K562 (cell line): ENCODE measurements around the gene DMD. TPM values are rescaled to one million over a fixed set of nuclear protein-coding genes. Genes with fewer than 3 reads are reported as not detected.

ENCODE experiments used
- ATAC-seq: fragments of 200-7000 bp; cut with Tn5 transposase; 3 replicates; pipeline ENCODE4 v1.9.1; 2020; ENCODE audit warnings: moderate library complexity
- BruUV-seq: library from RNA; stranded (reverse); fragments of 400-500 nt; replicated peaks from 2 replicates; lab custom pipeline; 2021; lab: Mats Ljungman, UMichigan
- CTCF ChIA-PET: fragments of 300-600 bp; formaldehyde crosslinking; extraction: SDS; loops from one replicate; lab custom pipeline; 2021; ENCODE audit warnings: low intra/inter-chr PET ratio; lab: Yijun Ruan, JAX
- POLR2A ChIA-PET: fragments of 300-600, 350-650 bp; sonication (Branson Sonifier 250); formaldehyde crosslinking; extraction: SDS; loops from one replicate; lab custom pipeline; 2021; ENCODE audit warnings: antibody characterized with exemption, inconsistent platforms; lab: Yijun Ruan, JAX
- DNase-seq, 4 experiments: peaks; one replicate each; pipeline versions ENCODE4 v3.0.0 to v3.0.0-alpha.2; 2011 to 2018; ENCODE audit warnings: low spot score in 3 of 4, mixed read lengths in 3 of 4; ENCODE audit errors: extremely low read depth in 1 of 4
- FAIRE-seq: peaks from 2 replicates; lab custom pipeline; 2011; peaks lifted over from hg19 to GRCh38; lab: Jason Lieb, UNC
- H2AFZ ChIP-seq: 2 replicates; pipeline ENCODE4 v1.6.0; 2011; ENCODE audit warnings: low read depth, low read length, control low read depth, inconsistent platforms
- H3K27ac ChIP-seq: fragments of 200-600 bp; 3 replicates; pipeline ENCODE4 v1.8.0; 2011; ENCODE audit warnings: low read depth, mild to moderate bottlenecking, control low read depth, inconsistent platforms, low read length, moderate library complexity, mixed read lengths; ENCODE audit errors: extremely low read depth
- H3K27me3 ChIP-seq, 2 experiments: fragments of 300-600 bp in 1 of 2; 2 replicates in 1 of 2; 3 replicates in 1 of 2; pipeline versions ENCODE4 v1.6.0 to v1.8.0; 2011; ENCODE audit warnings: inconsistent platforms in 2 of 2, low read length in 2 of 2, mild to moderate bottlenecking in 1 of 2, mixed read lengths in 1 of 2, moderate library complexity in 1 of 2; ENCODE audit not compliant: control insufficient read depth in 2 of 2, insufficient read depth in 2 of 2
- H3K36me3 ChIP-seq: fragments of 300-600 bp; 3 replicates; pipeline ENCODE4 v1.8.0; 2011; ENCODE audit warnings: mild to moderate bottlenecking, low read length, inconsistent platforms; ENCODE audit not compliant: control insufficient read depth, insufficient read depth
- H3K4me1 ChIP-seq, 2 experiments: fragments of 200-600 bp in 1 of 2; replicated peaks in 1 of 2; 2 replicates in 1 of 2; 3 replicates in 1 of 2; pipeline versions ENCODE4 v1.5.1 to v1.8.0; 2011; ENCODE audit warnings: inconsistent platforms in 2 of 2, low read length in 2 of 2, mild to moderate bottlenecking in 1 of 2, mixed read lengths in 1 of 2, moderate library complexity in 1 of 2; ENCODE audit not compliant: control insufficient read depth in 2 of 2, insufficient read depth in 2 of 2
- H3K4me2 ChIP-seq: 2 replicates; pipeline ENCODE4 v1.6.1; 2011; ENCODE audit warnings: low read length, control low read depth, inconsistent platforms, mixed read lengths; ENCODE audit not compliant: insufficient read depth
- H3K4me3 ChIP-seq: fragments of 200-600 bp; sonication (generic), shearing (Covaris generic); 2 replicates; pipeline ENCODE4 v1.5.1; 2016; ENCODE audit warnings: control low read depth, inconsistent platforms
- H3K79me2 ChIP-seq: fragments of 200-600 bp; 3 replicates; pipeline ENCODE4 v1.8.0; 2011; ENCODE audit warnings: low read length, inconsistent platforms; ENCODE audit not compliant: control insufficient read depth, insufficient read depth
- H3K9ac ChIP-seq, 2 experiments: 2 replicates each; pipeline versions ENCODE4 v1.6.0 to v1.6.1; 2011; ENCODE audit warnings: low read depth in 2 of 2, low read length in 2 of 2, control low read depth in 1 of 2, inconsistent platforms in 1 of 2, mild to moderate bottlenecking in 1 of 2, mixed read lengths in 1 of 2; ENCODE audit not compliant: insufficient read depth in 1 of 2
- H3K9me1 ChIP-seq: one replicate; pipeline ENCODE4 v1.6.0; 2011; ENCODE audit warnings: inconsistent platforms, mild to moderate bottlenecking, low read length, moderate library complexity; ENCODE audit not compliant: control insufficient read depth, insufficient read depth
- H3K9me3 ChIP-seq: replicated peaks from 2 replicates; pipeline ENCODE4 v1.5.1; 2011; ENCODE audit warnings: low read depth, low read length, inconsistent platforms; ENCODE audit not compliant: control insufficient read depth, insufficient read depth
- H4K20me1 ChIP-seq: replicated peaks from 2 replicates; pipeline ENCODE4 v1.6.1; 2011; ENCODE audit warnings: low read length, inconsistent platforms, mixed read lengths; ENCODE audit not compliant: control insufficient read depth, insufficient read depth
- HNRNPK ChIP-seq: fragments of 200-400 bp; formaldehyde crosslinking; IDR thresholded peaks from one replicate; pipeline ENCODE4 v1.6.1; 2018; ENCODE audit warnings: mild to moderate bottlenecking, low read depth, low read length; ENCODE audit not compliant: poor library complexity, severe bottlenecking
- LEF1 ChIP-seq: fragments of 450-650 bp; IDR thresholded peaks from 2 replicates; pipeline ENCODE4 v1.6.1; 2016; ENCODE audit warnings: mild to moderate bottlenecking
- YY1 ChIP-seq, 3 experiments: IDR thresholded peaks; 2 replicates each; pipeline ENCODE4 v1.6.1; 2011; ENCODE audit warnings: low read length in 2 of 3, mild to moderate bottlenecking in 2 of 3, moderate library complexity in 2 of 3, borderline replicate concordance in 1 of 3, control low read depth in 1 of 3, low read depth in 1 of 3; ENCODE audit not compliant: insufficient read depth in 3 of 3, insufficient replicate concordance in 2 of 3, control insufficient read depth in 1 of 3, insufficient read length in 1 of 3; ENCODE audit errors: extremely low read depth in 1 of 3
- ZBTB7A ChIP-seq: IDR thresholded peaks from 2 replicates; pipeline ENCODE4 v1.6.1; 2011; ENCODE audit warnings: low read depth, mild to moderate bottlenecking, low read length, moderate library complexity, borderline replicate concordance; ENCODE audit not compliant: control insufficient read depth
- ZNF134 ChIP-seq: fragments of 250-450 bp; sonication (Bioruptor Pico); conservative IDR thresholded peaks from 2 replicates; pipeline ENCODE4 v1.4.0; 2020
- ZNF274 ChIP-seq: IDR thresholded peaks from 2 replicates; pipeline ENCODE4 v1.6.1; 2011; ENCODE audit warnings: low read depth, mild to moderate bottlenecking, low read length, moderate library complexity, borderline replicate concordance
- WGBS: fragments of 100-300 bp; shearing (Covaris generic); methylation state at CpG from one replicate; pipeline ENCODE4 v1.1.6; 2016; ENCODE audit warnings: low coverage, mixed read lengths; ENCODE audit not compliant: insufficient coverage; ENCODE audit errors: missing lambda C conversion rate; 5-methylcytosine and 5-hydroxymethylcytosine counted together
- in situ Hi-C: fragments of 300-500 bp; cut with MboI; formaldehyde crosslinking; loops from 4 replicates; pipeline ENCODE4 v1.15.0; 2018; ENCODE audit warnings: inconsistent platforms, mixed read lengths
- intact Hi-C: fragments of 100-400 bp; cut with micrococcal nuclease; formaldehyde crosslinking; loops from 2 replicates; pipeline ENCODE4 v1.14.2; 2022
- polyA plus RNA-seq, 8 experiments: library from polyadenylated mRNA; depleted of rRNA in 4 of 8; stranded (reverse) in 5 of 8; unstranded in 3 of 8; fragments of >200 nt; fragmentation: Nextera tagmentation in 2 of 8; fragmentation: Illumina TruSeq in 1 of 8; extraction: Ambion mirVana in 2 of 8; extraction: Trizol in 1 of 8; gene quantifications; 2 replicates each; pipeline versions ENCODE4 v1.2.1 to v1.2.3, GENCODE V29; 2011 to 2014; ENCODE audit warnings: inconsistent platforms in 1 of 8, missing spikeins in 1 of 8
- total RNA-seq, 7 experiments: library from RNA; depleted of rRNA in 6 of 7; stranded (reverse); fragments of >200 nt in 6 of 7; fragmentation: Illumina TruSeq in 2 of 7; extraction: Trizol in 2 of 7; gene quantifications; 2 replicates each; pipeline versions ENCODE4 v1.2.1 to v1.2.3, GENCODE V29; 2011 to 2021; ENCODE audit warnings: low replicate concordance in 1 of 7
- TF ChIP-seq, protein P1 (sequence below): fragments of 250-450 bp; sonication (Bioruptor Pico); IDR thresholded peaks from 2 replicates; pipeline ENCODE4 v1.5.0; 2021
- TF ChIP-seq, protein P2 (sequence below): fragments of 250-450 bp; sonication (Bioruptor Pico); IDR thresholded peaks from 2 replicates; pipeline ENCODE4 v1.5.0; 2021; ENCODE audit warnings: mild to moderate bottlenecking, moderate library complexity
- TF ChIP-seq, protein P3 (sequence below): sonication (generic); formaldehyde crosslinking; IDR thresholded peaks from 2 replicates; pipeline ENCODE4 v1.8.0; 2022; ENCODE audit warnings: mild to moderate bottlenecking, missing genetic modification reagents
- TF ChIP-seq, protein P4 (sequence below): fragments of 250-450 bp; sonication (Bioruptor Pico); IDR thresholded peaks from 2 replicates; pipeline ENCODE4 v1.8.0; 2022; ENCODE audit warnings: inconsistent platforms, mild to moderate bottlenecking, moderate library complexity, borderline replicate concordance

DMD gene
- total and polyA plus RNA-seq, 9 of the 15 experiments (the other 6 are each of a cell fraction or from before 2014, with no cell fraction given) = 3.8 to 20.4 (median 11.4) TPM

DNA sequence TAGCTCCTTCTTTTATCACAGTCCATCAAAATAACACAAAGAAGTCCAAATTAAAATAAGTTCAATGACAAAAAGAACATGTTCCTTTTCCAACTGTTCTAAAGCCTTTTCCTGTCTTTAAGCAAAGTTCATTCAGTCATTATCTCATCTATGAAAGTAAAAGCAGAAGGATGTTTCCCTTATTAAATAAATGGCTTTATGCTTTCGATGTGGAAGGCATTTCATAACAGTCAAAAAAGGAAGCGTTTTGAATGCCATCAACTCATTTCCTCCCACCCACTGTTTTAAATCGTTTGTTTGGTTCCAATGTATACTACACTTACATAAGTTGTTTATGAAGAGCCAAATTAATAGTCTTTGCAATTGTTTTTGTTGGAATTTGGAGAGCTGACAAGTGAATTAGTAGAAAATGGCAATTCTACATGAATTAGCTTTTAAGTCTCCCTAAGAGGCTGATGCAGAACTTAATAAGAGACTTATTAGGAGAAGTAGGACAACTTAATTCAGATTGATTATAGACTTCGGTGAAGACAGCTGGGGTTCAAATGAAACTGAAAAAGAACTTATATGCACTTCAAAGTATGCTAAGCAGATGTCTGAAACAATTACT, 1746.9 kb downstream of the DMD start:
- H3K9ac ChIP-seq = no peak overlapping the region
- 30% methylated on average over 4 of the region's 4 CpGs for WGBS
- H3K4me3 ChIP-seq = no peak overlapping the region
- ChIA-PET CTCF (no interaction called here), POLR2A (no interaction called here)
- no peaks in the 10 kb centered on the region for H3K27me3 ChIP-seq
- H3K27ac ChIP-seq = no peak overlapping the region
- no peaks in the 10 kb centered on the region for H3K4me1 ChIP-seq
- no peaks in the 10 kb centered on the region for H3K79me2 ChIP-seq
- H3K4me2 ChIP-seq = no peak overlapping the region
- in situ Hi-C loops = no loop called here
- intact Hi-C loops = no loop called here
- no peaks in the 10 kb centered on the region for H3K36me3 ChIP-seq
- no peak for ATAC-seq
- no peak for TF ChIP-seq ZBTB7A
- no peak for TF ChIP-seq YY1 (IDR thresholded peaks at IDR 0.05; ENCODE audit: borderline replicate concordance in 1 of 3, control insufficient read depth in 1 of 3, extremely low read depth in 1 of 3, insufficient read depth in 3 of 3, insufficient read length in 1 of 3, insufficient replicate concordance in 2 of 3, low read depth in 1 of 3, low read length in 2 of 3)
- TF ChIP-seq, protein P1, sequence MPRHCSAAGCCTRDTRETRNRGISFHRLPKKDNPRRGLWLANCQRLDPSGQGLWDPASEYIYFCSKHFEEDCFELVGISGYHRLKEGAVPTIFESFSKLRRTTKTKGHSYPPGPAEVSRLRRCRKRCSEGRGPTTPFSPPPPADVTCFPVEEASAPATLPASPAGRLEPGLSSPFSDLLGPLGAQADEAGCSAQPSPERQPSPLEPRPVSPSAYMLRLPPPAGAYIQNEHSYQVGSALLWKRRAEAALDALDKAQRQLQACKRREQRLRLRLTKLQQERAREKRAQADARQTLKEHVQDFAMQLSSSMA = no peak
- TF ChIP-seq, protein P2, sequence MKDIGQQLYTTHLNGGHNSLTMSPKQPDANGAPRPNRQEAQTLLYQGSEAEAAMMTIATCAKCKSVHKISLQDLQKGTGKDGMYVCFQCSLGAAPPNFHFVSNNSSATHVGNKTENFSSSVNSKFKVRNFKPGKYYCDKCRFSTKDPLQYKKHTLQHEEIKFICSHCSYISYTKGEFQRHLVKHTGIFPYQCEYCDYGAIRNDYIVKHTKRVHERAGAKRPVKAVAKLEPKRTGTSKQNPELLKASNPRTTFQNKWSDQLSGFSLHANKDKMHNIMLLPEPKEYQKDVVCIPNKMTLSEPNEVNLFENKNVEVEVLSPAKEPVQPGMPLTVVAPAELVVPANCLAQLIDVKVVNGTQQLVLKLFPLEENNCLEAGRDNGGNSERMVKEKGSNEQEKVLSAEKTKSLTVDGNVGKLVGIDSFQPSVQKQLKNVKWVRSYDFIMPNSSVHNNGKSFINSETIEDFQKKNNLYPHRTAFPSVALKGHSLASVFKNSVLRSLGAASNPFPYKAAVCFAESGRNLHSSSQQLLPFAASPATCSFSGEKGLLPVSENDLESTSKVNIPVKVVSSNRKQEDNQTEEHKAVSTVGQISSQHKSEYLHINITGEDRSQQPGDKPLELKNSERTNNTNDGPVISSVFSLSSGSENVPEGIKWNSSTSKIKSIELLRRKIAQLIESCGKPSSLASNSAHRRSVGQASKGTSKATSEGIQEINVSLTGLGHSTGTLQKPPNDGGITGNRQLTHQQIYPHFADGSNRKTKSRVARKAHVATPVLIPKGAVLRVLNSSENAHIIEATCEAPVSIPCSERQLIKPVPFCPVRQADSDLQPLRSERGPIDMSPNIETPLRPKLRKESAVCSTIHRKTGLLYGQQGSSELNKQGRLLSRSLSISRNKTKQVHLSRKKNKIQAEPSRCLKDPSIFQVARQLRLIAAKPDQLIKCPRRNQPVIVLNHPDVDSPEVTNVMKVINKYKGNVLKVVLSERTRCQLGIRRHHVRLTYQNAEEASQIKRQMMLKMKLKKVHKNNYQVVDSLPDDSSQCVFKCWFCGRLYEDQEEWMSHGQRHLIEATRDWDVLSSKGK (CRISPR knock-in tag) = no peak
- no peak for TF ChIP-seq LEF1
- TF ChIP-seq HNRNPK = no peak
- no peak for TF ChIP-seq ZNF274
- TF ChIP-seq, protein P3, sequence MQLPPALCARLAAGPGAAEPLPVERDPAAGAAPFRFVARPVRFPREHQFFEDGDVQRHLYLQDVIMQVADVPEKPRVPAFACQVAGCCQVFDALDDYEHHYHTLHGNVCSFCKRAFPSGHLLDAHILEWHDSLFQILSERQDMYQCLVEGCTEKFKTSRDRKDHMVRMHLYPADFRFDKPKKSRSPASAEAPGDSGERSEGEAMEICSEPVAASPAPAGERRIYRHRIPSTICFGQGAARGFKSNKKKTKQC = no peak
- no peak for TF ChIP-seq ZNF134 (CRISPR knock-in tag)
- TF ChIP-seq, protein P4, sequence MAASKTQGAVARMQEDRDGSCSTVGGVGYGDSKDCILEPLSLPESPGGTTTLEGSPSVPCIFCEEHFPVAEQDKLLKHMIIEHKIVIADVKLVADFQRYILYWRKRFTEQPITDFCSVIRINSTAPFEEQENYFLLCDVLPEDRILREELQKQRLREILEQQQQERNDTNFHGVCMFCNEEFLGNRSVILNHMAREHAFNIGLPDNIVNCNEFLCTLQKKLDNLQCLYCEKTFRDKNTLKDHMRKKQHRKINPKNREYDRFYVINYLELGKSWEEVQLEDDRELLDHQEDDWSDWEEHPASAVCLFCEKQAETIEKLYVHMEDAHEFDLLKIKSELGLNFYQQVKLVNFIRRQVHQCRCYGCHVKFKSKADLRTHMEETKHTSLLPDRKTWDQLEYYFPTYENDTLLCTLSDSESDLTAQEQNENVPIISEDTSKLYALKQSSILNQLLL = no peak
- FAIRE-seq = no peak
- H2AFZ ChIP-seq = no peak overlapping the region
- no peaks in the 10 kb centered on the region for H3K9me3 ChIP-seq
- no peaks in the 10 kb centered on the region for H4K20me1 ChIP-seq
- no peak for DNase-seq
- no peaks in the 10 kb centered on the region for H3K9me1 ChIP-seq
- no TSS peak for BruUV-seq
